Loucy (cell line): Measurements from ENCODE around the gene DVL2.
A peak's percentile ranks its signal among the peaks of the same experiment; 100 is the strongest.

Experiments
- H2AFZ ChIP-seq: fragments of 200-600 bp; sonication (generic); 2 replicates; pipeline ENCODE4 v1.6.0; 2016; ENCODE audit warnings: antibody characterized with exemption, mild to moderate bottlenecking, low read length, moderate library complexity
- H3F3A ChIP-seq: fragments of 200-600 bp; 2 replicates; pipeline ENCODE4 v1.6.0; 2016; ENCODE audit warnings: antibody characterized with exemption, low read depth, mild to moderate bottlenecking
- H3K27me3 ChIP-seq: fragments of 200-600 bp; sonication (generic); 2 replicates; pipeline ENCODE4 v1.6.1; 2014; ENCODE audit warnings: low read length, mild to moderate bottlenecking; ENCODE audit not compliant: insufficient read depth, poor library complexity, severe bottlenecking
- H3K36me3 ChIP-seq: fragments of 200-600 bp; sonication (generic); 2 replicates; pipeline ENCODE4 v1.6.1; 2016; ENCODE audit warnings: low read length; ENCODE audit not compliant: insufficient read depth
- H3K4me1 ChIP-seq: fragments of 200-600 bp; sonication (generic); 2 replicates; pipeline ENCODE4 v1.5.1; 2014; ENCODE audit warnings: low read length, mild to moderate bottlenecking; ENCODE audit not compliant: insufficient read depth, poor library complexity, severe bottlenecking
- H3K4me2 ChIP-seq: fragments of 200-600 bp; sonication (generic); 2 replicates; pipeline ENCODE4 v1.6.0; 2014; ENCODE audit warnings: antibody characterized with exemption, low read length, low read depth, mild to moderate bottlenecking; ENCODE audit not compliant: poor library complexity, severe bottlenecking
- H3K4me3 ChIP-seq: fragments of 200-600 bp; sonication (generic); 2 replicates; pipeline ENCODE4 v1.5.1; 2014; ENCODE audit warnings: low read length, mild to moderate bottlenecking, mixed read lengths; ENCODE audit not compliant: poor library complexity, severe bottlenecking
- H3K79me2 ChIP-seq: fragments of 200-600 bp; sonication (generic); 2 replicates; pipeline ENCODE4 v1.6.1; 2014; ENCODE audit warnings: low read length; ENCODE audit not compliant: insufficient read depth
- H3K9ac ChIP-seq: fragments of 200-600 bp; sonication (generic); 2 replicates; pipeline ENCODE4 v1.6.0; 2014; ENCODE audit warnings: mild to moderate bottlenecking, low read depth, low read length, moderate library complexity; ENCODE audit not compliant: poor library complexity, severe bottlenecking
- H3K9me2 ChIP-seq: fragments of 200-600 bp; sonication (generic); replicated peaks from 2 replicates; pipeline ENCODE4 v1.6.1; 2016; ENCODE audit warnings: low read depth, low read length, mixed read lengths
- H3K9me3 ChIP-seq: fragments of 200-600 bp; sonication (generic); 2 replicates; pipeline ENCODE4 v1.6.1; 2014; ENCODE audit warnings: mild to moderate bottlenecking, antibody characterized with exemption, low read length, low read depth; ENCODE audit not compliant: insufficient read depth
- H4K20me1 ChIP-seq: fragments of 200-600 bp; sonication (generic); 2 replicates; pipeline ENCODE4 v1.6.0; 2014; ENCODE audit warnings: antibody characterized with exemption, low read length, mild to moderate bottlenecking; ENCODE audit not compliant: insufficient read depth, poor library complexity, severe bottlenecking
- EZH2phosphoT487 ChIP-seq: fragments of 200-600 bp; IDR thresholded peaks from 2 replicates; pipeline ENCODE4 v1.6.1; 2018; ENCODE audit warnings: antibody characterized with exemption, mild to moderate bottlenecking, moderate library complexity, borderline replicate concordance
- TF ChIP-seq, protein P1 (sequence below): fragments of 200-600 bp; sonication (generic); conservative IDR thresholded peaks from 2 replicates; pipeline ENCODE4 v1.5.1; 2014; ENCODE audit warnings: mild to moderate bottlenecking, antibody characterized with exemption, low read length

Gene DVL2

DNA sequence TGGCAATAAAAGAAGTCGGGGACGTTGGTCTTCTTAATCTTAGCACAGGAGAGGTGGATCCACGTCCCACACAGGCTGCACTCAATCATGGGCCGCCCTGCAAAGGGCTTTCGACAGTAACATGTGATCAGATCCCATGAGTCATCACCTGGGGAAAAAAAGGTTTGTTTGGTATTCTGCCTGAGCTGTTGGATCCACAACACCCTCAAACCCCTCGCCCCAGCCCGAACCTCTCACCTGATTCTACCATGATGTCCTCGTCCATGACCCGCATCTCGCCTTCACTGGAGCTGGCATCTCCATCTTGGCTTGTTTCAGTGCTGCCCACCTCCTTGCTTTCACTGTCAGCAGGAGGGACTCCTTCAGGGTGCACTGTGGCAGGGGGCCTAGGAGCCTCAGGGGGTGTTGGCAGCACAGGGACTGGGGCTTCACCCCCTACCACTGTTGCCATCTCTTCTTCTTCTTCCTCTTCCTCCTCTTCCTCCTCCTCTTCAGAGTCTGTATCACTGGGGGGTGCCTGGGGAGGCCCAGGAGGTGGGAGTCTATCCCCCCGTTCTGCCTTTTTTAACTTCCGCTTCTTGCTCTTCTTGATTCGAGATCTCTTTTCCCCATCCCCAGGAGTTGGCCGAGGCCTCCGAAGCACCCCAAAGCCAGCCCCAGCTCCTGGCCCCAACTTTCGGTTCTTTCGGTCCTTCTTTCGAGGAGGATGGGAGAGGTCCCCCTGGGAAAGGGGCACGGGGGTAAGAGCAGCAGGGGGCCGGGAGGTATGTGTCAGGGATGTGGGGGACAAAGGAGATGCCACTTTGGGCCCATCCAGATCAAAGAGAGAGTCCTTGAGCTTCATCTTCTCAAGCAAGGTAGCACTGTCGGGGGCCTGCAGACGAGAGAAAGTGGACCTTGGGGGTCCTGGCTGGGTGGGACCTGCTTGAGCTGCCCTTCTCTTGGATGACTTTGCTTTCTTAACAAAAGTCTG, 1.7 kb upstream of the DVL2 start:
- H3K9me2 ChIP-seq, result no peaks in the 10 kb centered on the region
- peaks cover 44% of the 10 kb centered on the region for H4K20me1 ChIP-seq
- peaks cover 43% of the 10 kb centered on the region for H3K4me1 ChIP-seq
- peaks cover 5% of the 10 kb centered on the region for H3K27me3 ChIP-seq
- H3K9me3 ChIP-seq, result no peaks in the 10 kb centered on the region
- H3K36me3 ChIP-seq, result peaks cover 18% of the 10 kb centered on the region; the same call in 1 of the 2 replicates
- no peak overlapping the region for H2AFZ ChIP-seq
- H3K4me2 ChIP-seq, result no peak overlapping the region
- peaks cover 82% of the 10 kb centered on the region for H3K79me2 ChIP-seq
- peaks cover 9% of the 10 kb centered on the region for H3F3A ChIP-seq
- TF ChIP-seq EZH2phosphoT487, result no peak
- TF ChIP-seq, protein P1, sequence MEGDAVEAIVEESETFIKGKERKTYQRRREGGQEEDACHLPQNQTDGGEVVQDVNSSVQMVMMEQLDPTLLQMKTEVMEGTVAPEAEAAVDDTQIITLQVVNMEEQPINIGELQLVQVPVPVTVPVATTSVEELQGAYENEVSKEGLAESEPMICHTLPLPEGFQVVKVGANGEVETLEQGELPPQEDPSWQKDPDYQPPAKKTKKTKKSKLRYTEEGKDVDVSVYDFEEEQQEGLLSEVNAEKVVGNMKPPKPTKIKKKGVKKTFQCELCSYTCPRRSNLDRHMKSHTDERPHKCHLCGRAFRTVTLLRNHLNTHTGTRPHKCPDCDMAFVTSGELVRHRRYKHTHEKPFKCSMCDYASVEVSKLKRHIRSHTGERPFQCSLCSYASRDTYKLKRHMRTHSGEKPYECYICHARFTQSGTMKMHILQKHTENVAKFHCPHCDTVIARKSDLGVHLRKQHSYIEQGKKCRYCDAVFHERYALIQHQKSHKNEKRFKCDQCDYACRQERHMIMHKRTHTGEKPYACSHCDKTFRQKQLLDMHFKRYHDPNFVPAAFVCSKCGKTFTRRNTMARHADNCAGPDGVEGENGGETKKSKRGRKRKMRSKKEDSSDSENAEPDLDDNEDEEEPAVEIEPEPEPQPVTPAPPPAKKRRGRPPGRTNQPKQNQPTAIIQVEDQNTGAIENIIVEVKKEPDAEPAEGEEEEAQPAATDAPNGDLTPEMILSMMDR, result no peak
- H3K4me3 ChIP-seq, result no peak overlapping the region
- no peak overlapping the region for H3K9ac ChIP-seq

DNA sequence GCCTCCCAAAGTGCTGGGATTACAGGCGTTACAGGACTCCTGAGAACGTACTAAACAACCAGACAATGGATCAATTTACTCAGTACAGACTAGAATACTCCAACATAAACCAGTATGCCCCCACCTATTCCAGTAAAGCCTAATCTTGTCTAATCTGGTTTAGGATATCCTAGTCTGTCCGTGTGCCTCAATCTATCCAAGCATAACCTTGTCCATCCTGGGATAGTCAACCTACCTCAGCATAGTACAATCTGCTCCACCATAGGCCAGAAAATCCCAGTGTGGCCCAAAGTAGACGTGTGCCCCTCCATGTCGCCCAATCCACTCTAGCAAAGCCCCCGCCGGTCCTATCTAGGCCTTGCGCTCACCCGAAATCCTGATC, 625 bp downstream of the DVL2 start:
- peaks cover 44% of the 10 kb centered on the region for H4K20me1 ChIP-seq
- H3K9me2 ChIP-seq, result no peaks in the 10 kb centered on the region
- H3K4me2 ChIP-seq, result peak overlapping the region; percentile 98
- H3K4me1 ChIP-seq, result peaks cover 31% of the 10 kb centered on the region
- TF ChIP-seq EZH2phosphoT487, result no peak
- TF ChIP-seq, protein P1, result no peak
- peaks cover 34% of the 10 kb centered on the region; the same call in 1 of the 2 replicates for H3K36me3 ChIP-seq
- H2AFZ ChIP-seq, result peak overlapping the region; percentile 73
- H3K9me3 ChIP-seq, result no peaks in the 10 kb centered on the region
- H3K79me2 ChIP-seq, result peaks cover 82% of the 10 kb centered on the region
- H3K4me3 ChIP-seq, result peak overlapping the region; percentile 100
- H3F3A ChIP-seq, result peaks cover 9% of the 10 kb centered on the region
- H3K27me3 ChIP-seq, result peaks cover under 1% of the 10 kb centered on the region
- H3K9ac ChIP-seq, result peak overlapping the region; percentile 99

- H3K4me3 ChIP-seq, result peak overlapping the region; percentile 100
- H3K9me3 ChIP-seq, result no peaks in the 10 kb centered on the region
- peaks cover 40% of the 10 kb centered on the region for H4K20me1 ChIP-seq
- peaks cover 48% of the 10 kb centered on the region; the same call in 1 of the 2 replicates for H3K36me3 ChIP-seq
- peaks cover 27% of the 10 kb centered on the region for H3K4me1 ChIP-seq
- H3K4me2 ChIP-seq, result peak overlapping the region; percentile 98
- H3K79me2 ChIP-seq, result peaks cover 78% of the 10 kb centered on the region
- TF ChIP-seq, protein P1, result no peak
- no peak for TF ChIP-seq EZH2phosphoT487
- peaks cover 9% of the 10 kb centered on the region for H3F3A ChIP-seq
- no peak overlapping the region for H2AFZ ChIP-seq
- peak overlapping the region; percentile 99 for H3K9ac ChIP-seq
- no peaks in the 10 kb centered on the region for H3K27me3 ChIP-seq
- H3K9me2 ChIP-seq, result no peaks in the 10 kb centered on the region
Observed at GRCh38 chr17:7232114-7232513, 2.2 kb downstream of the DVL2 start.
